HG02885 (cell line): Measurements from ENCODE around the gene CDT1.

Source experiments
- ATAC-seq: cut with Tn5 transposase; IDR thresholded peaks from one replicate; pipeline ENCODE4 v1.9.1; 2021; ENCODE audit warnings: mild to moderate bottlenecking; ENCODE audit not compliant: unreplicated experiment, poor library complexity

Gene CDT1

GRCh38 chr16:88800277-88800592 lies 3.4 kb upstream of the CDT1 start:
- no peak for ATAC-seq

DNA sequence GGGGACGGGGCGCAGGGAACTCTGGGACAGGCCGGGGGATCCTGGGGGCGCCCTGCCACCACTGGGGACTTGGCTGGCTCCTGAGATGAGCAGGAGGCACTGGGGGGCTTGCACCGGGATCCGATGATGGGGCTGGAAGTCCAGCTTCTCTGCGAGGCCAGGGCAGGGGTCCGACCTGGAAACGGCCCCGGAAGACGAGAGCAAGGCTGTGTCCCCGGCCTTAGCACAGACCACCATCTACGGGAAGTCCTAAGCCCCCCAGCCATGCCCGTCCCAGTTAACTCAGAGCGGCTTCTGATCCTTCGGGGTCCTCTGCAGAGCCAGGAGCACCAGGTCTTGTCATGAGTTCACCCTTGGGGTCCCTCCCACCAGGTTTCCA lies 573 bp downstream of the CDT1 start:
- no peak for ATAC-seq

- ATAC-seq, result no peak
Observed at GRCh38 chr16:88804552-88805339, 1.2 kb downstream of the CDT1 start.

- no peak for ATAC-seq
Observed at GRCh38 chr16:88805340-88805715, 1.7 kb downstream of the CDT1 start.

GRCh38 chr16:88805887-88806393 lies 2.4 kb downstream of the CDT1 start:
- no peak for ATAC-seq

DNA sequence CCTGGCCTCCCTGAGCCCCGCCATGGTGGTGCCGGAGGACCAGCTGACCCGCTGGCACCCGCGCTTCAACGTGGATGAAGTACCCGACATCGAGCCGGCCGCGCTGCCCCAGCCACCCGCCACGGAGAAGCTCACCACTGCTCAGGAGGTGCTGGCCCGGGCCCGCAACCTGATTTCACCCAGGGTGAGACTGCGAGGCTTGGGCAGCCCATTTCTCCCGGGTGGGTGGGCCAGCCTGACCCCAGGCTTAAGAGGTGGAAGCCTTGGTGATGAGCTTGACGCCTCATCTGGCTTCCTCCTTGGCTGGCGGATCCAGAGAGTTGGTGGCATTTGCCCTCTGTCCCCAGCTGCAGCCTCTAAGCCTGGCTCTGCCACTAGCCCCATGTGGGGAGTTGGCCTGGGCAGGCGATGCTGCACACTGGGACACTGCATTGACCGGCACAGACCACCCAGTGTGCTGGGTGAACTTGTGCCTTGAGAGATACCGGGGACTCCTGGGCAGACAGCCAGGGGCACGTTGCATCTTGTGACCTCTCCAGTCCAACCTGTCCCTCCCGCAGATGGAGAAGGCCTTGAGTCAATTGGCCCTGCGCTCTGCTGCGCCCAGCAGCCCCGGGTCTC lies 3.0 kb downstream of the CDT1 start:
- ATAC-seq, result no peak

DNA sequence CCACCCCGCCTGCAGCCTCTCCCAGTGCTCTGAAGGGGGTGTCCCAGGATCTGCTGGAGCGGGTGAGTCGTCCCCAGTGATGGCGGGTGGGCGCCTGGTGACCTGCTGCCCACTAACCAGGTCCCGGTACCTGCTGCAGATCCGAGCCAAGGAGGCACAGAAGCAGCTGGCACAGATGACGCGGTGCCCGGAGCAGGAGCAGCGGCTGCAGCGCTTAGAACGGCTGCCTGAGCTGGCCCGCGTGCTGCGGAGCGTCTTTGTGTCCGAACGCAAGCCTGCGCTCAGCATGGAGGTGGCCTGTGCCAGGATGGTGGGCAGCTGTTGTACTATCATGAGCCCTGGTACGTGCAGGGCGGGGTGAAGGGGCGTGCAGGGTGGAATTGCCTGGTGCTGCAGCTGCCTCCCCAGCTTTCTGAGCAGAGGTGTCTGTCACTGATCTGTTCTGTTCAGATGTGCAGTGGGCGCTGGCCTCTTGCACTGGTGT lies 3.6 kb downstream of the CDT1 start:
- no peak for ATAC-seq

DNA sequence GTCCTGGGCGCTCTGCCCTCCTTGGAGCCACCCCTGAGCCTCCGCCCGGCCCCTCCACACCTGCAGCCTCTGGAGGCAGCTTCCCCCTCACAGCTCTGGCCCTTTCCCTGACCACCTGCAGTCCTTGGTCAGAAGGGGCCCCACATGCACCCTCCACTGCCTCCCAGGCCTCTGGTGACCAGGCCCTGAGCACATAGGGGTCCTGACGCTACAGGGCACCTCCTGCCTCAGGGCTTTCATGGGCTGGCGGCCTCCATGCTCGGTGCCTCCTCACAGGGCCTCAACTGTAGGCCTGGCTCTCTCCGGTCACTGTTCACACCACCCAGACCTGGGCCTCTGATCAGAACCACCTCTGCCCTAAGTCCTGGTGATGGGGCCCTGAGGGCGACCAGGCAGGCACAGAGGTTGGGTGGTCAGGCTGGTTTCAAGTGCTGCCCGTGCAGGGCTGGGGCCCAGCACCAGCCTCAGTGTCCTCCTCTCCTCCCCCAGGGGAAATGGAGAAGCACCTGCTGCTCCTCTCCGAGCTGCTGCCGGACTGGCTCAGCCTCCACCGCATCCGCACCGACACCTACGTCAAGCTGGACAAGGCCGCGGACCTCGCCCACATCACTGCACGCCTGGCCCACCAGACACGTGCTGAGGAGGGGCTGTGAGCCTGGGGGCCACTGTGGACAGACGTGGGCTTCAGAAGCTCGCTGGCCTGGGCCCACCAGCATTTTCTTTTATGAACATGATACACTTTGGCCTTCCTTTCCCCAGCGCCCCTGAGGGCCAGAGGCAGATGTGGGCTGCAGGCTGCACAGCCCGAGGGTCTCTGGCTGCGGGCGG lies 4.3 kb downstream of the CDT1 start:
- ATAC-seq, result no peak

DNA sequence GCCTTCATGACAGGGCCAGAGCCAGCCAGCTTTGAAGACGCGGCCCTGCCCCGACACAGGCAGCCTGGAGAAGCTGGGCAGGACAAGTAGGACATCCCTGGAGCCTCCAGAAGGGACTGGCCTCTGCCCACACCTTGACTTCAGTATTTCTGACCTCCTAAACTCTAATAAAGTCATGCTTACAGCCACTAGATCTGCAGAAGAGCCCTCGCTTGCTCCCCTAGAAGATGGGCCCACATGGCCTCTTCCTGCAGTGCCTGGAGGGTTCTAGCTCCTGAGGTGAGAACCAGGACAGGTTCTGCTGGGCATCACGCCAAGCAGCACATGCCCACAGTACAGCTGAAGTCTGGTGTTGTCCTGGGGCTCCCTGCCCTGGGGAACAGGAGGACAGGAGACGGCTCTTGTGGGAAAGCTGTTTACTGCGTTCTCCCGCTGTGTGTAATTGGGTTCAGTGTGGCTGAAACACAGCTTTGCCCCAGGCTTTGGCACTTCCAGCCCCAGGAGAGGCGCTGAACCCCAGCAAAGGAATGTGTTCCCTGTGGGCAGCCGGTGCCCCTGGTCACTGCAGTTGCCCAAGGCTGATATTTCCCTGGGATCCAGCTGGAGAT lies 5.6 kb downstream of the CDT1 start:
- ATAC-seq, result no peak

GRCh38 chr16:88809676-88810165 lies 6.1 kb downstream of the CDT1 start:
- ATAC-seq, result no peak

DNA sequence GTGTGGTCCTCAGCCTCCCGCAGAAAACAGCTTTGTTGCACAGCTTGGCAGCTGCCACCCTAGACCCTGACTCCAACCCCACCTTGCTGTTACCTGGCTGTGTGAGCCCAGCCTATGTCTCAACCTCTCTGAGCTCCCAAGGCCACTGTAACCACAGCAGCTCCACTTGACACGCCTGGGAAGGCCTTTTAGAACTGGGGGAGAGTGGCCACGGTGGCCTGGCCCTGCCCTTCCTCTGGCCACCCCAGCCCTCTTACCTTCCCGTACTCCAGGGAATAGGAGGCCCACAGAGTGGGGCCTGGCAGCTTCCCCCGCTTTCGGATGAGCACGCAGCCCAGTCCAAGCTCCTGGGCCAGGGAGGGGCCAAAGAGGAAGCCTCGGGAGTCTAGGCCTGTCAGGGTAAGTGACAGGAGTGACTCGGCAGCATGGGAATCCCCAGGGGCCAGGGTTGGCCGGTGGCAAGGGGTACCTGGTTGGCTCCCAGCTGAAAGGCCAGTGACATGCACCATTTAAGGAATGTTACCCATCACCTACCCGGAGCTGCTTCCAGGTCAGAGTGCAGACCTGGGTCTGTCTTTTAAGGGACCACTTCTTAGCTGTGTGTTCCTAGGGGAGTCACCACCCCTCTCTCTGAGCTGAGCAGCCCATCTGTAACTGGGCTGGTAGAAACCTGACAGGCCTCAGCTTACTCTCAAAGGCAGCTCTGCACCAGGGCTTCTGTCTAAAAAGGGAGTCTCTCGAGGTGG lies 6.8 kb downstream of the CDT1 start:
- ATAC-seq, result no peak

DNA sequence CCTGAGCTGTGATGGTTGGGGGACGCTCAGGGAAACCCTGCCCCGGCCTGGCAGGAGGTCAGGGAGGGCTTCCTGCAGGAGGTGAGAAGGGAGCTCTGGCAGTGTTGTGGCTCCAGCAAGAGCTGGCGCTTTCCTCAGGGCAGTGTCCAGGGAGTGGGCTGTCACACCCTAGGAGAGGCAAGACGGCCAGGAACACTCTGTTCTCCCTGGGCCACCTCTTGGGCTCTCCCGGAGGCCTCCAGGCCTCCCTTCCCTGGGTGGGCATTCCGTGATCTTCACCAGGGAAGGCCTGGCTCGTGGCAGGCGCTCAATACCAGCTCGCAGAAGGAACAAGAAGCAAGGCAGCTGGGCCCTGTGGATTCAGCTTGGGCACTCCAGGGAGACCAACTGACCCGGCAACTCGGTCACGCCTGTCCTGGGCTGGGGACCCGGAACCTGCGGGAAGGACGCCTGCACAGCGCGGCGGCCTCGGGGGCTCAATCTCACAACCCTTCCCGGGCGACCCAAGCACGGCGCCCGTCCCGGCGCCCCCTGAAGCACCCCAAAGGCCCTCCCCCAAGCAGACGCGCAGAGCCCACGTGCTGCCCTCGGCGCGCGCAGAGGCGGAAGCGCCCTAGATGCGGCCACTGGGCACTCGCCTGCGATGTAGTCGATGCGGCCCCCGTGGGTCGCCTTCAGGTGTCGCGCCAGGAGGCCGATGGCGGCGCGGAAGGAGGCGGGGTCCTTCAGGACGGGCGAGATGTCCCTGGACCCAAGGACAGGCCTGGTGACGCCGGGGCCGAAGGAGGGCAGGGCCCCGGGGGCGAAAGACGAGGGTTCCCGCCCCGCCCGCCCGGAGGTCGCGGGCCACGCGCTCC lies 7.6 kb downstream of the CDT1 start:
- ATAC-seq, result peak; percentile 41

GRCh38 chr16:88811769-88812512 lies 8.4 kb downstream of the CDT1 start, which contains the start of gene APRT:
APRT (minus strand) TSS chr16:88811928; CDS start chr16:88811899, 29 bp downstream.
- ATAC-seq, result peak; percentile 79

- ATAC-seq, result no peak
Observed at GRCh38 chr16:88812513-88813268, 9.1 kb downstream of the CDT1 start.

GRCh38 chr16:88813269-88814143 lies 9.9 kb downstream of the CDT1 start:
- no peak for ATAC-seq

DNA sequence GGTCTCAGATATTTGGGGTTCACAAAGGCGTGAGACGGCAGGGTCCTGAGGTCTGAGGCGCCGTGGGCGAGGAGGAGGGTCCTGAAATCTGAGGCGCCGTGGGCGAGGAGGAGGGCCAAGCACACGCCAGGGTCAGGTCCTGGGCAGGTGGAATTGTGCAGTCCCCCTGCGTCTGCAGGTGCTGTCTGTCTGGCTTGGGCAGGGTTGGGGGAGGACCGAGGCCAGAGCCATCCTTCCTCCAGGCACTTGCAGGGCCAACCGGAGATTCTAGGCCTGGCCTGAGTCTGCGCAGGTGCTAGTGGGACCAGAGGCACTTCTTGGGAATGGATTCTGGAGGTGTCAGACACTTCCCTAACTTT lies 10.5 kb downstream of the CDT1 start:
- ATAC-seq, result no peak

GRCh38 chr16:88815227-88815626 lies 11.6 kb downstream of the CDT1 start:
- no peak for ATAC-seq
